WI38 (cell line): ENCODE measurements around the gene FANCD2.
A peak's percentile ranks its signal among the peaks of the same experiment; 100 is the strongest.

Experiments used
- H3K4me3 ChIP-seq: 2 replicates; pipeline ENCODE4 v1.5.1; 2011; ENCODE audit warnings: low read depth, mild to moderate bottlenecking, control low read depth, low read length
- TF ChIP-seq, protein P1 (sequence below): IDR thresholded peaks from 2 replicates; pipeline ENCODE4 v1.5.1; 2012; ENCODE audit warnings: low read depth, mild to moderate bottlenecking, control low read depth, low read length

FANCD2 gene

GRCh38 chr3:10142707-10143560 is 116.7 kb downstream of the FANCD2 start:
- peak overlapping the region; percentile 68 for H3K4me3 ChIP-seq
- TF ChIP-seq, protein P1, sequence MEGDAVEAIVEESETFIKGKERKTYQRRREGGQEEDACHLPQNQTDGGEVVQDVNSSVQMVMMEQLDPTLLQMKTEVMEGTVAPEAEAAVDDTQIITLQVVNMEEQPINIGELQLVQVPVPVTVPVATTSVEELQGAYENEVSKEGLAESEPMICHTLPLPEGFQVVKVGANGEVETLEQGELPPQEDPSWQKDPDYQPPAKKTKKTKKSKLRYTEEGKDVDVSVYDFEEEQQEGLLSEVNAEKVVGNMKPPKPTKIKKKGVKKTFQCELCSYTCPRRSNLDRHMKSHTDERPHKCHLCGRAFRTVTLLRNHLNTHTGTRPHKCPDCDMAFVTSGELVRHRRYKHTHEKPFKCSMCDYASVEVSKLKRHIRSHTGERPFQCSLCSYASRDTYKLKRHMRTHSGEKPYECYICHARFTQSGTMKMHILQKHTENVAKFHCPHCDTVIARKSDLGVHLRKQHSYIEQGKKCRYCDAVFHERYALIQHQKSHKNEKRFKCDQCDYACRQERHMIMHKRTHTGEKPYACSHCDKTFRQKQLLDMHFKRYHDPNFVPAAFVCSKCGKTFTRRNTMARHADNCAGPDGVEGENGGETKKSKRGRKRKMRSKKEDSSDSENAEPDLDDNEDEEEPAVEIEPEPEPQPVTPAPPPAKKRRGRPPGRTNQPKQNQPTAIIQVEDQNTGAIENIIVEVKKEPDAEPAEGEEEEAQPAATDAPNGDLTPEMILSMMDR: no peak

DNA sequence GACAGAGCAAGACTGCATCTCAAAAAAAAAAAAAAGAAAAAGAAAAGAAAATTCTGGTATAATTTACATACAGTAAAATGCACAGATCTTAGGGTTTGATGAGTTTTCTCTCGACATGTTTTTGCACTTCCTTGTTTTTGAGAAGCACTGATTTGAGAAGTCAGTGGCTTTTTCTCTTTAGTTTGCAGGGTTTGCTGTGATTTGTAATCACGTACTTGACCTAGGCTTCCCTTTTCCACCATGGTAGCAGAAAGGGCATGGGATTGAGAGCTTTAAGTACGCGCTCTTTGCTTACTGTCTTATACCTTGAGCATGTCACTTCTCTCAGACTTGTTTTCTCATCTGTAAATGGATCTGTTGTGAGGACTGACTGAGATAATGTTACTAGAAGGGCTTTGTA is 119.4 kb downstream of the FANCD2 start:
- H3K4me3 ChIP-seq: no peak overlapping the region

DNA sequence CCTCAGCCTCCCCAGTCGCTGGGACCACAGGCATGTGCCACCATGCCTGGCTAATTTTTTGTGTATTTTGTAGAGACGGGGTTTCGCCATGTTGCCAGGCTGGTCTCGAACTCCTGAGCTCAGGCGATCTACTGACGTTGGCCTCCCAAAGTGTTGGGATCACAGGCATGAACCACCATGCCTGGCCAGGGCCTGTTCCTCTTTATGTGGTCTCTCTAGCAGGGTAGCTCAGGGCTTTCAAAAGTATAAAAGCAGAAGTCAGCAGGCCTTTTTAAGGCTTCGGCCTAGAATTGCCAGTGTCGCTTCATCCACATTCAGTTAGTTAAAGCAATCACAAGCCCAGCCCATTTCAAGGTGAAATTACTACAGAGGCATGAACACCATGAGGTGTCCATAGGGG is 123.0 kb downstream of the FANCD2 start:
- H3K4me3 ChIP-seq: no peak overlapping the region
- TF ChIP-seq, protein P1: no peak

More for the DNA sequence above, 119.4 kb downstream of the FANCD2 start:
- TF ChIP-seq, protein P1: no peak

GRCh38 chr3:10150987-10151386 is 124.8 kb downstream of the FANCD2 start:
- TF ChIP-seq, protein P1: no peak
- H3K4me3 ChIP-seq: no peak overlapping the region
